Islet precursor cell (in vitro differentiated cells): ENCODE data around the gene SBF2.
"Not testable (repeated sequence)": the region's sequence is repeated elsewhere in the genome, so short reads cannot be mapped to it uniquely, and the experiment has no call there.

Experiments used
- DNase-seq: peaks from one replicate; pipeline ENCODE4 v3.0.0-alpha.2; 2018

Gene SBF2

DNA sequence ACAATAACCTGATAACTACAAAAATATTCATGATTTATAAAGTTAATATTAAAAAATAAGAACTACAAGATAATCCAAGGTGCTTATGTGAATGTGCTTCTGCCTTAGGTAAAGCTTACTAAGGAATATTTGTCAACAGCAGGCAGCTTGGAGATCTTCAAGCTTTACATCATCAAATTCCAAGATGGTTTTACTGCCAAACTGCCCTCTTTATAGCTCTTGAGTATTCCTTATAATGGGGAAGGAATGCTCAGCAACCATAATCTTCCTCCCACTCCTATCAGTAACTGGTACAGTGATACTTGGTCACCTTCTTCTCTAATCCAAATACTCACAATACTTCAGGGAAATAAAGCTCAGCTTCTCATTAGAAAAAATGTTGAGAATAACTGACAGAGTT is 30.1 kb downstream of the SBF2 start:
- no peak for DNase-seq

GRCh38 chr11:10261821-10262220 is 32.2 kb downstream of the SBF2 start:
- no peak for DNase-seq

DNA sequence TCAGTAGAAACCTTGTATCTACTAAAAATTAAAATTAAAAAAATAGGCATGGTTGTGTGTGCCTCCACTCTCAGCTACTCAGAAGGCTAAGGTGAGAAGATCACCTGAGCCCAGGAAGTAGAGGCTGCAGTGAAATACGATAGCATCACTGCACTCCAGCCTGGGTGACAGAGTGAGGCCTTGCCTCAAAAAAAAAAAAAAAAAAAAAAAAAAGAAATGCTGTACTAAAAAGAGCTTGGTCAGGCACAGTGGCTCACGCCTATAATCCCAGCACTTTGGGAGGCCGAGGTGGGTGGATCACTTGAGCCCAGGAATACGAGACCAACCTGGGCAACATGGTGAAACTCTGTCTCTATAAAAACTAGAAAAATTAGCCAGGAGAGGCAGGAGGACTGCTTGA is 36.5 kb downstream of the SBF2 start:
- no peak for DNase-seq

DNA sequence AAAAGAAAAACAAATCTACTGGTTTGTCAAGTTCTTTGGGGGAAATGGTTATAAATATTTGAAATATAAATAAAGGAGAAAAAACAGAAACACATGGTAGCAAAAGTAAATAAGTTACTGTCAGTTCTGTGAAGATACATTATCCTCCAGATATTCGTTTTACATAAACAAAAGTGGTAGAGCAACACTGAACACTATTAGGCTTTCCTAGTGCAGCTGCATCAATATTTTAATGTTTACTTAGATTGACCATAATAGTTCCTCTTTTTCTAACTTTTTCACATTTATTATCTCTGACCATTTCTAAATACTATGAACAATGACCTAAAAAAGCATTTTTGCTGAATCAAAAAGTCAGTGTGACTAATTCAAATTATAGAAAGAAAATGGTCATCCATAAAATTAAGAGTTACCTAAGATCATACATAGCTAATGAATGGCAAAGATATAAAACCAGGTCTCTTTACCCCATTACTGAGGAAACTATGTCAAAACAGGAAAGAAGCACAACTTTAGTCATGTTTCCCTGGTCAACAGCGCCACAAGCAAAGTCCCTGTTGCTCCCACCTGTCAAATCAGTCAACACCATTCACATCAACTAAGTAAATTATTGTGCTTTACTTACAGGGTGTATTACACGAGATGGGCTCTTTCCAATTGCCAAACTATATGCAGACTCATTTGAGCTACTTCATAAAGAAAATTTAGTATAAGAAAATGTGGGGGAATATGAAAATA is 38.5 kb downstream of the SBF2 start:
- no peak for DNase-seq

GRCh38 chr11:10249448-10250131 is 44.4 kb downstream of the SBF2 start:
- not testable (repeated sequence) for DNase-seq

DNA sequence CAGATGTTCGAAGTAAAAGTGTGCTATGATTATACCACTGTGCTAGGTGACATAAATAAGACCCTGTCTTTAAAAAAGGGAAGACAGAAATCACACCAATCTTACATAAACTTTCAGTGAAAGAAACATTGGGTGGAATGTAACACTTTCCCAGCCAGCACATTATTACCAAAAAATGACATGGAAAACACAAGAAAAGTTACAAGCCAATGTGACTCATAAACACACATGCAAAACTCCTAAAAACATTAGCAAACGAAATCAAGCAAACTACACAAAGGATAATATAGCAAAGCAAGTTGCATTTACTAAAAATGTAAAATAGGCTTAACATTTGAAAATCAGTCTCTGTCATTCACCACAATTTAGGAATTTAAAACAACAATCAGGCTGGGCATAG is 47.0 kb downstream of the SBF2 start:
- no peak for DNase-seq

- no peak for DNase-seq
Measured at GRCh38 chr11:10243896-10244575, 50.0 kb downstream of the SBF2 start.

- DNase-seq = peak; percentile 57
Measured at GRCh38 chr11:10236840-10237239, 57.2 kb downstream of the SBF2 start.

- peak; percentile 79 for DNase-seq
Measured at GRCh38 chr11:10233581-10233980, 60.4 kb downstream of the SBF2 start.

DNA sequence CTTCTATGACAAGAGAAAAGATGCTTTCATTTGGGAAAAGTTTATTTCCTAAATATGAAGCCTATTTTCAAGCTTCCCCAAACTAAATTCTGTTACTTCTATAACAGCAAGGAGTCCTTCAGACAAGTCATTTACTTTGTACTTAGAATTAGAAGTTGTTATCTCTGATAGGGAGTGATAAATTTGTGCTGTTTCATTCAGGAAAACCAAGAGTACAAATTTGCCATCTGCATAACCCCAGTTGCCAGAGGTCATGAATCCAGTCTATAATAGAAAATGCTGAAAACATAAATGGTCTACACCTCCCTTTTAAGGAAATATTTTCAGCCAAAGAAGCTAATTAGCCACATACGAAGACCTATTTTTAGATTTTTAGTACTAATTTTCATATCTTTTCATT is 61.3 kb downstream of the SBF2 start:
- no peak for DNase-seq

DNA sequence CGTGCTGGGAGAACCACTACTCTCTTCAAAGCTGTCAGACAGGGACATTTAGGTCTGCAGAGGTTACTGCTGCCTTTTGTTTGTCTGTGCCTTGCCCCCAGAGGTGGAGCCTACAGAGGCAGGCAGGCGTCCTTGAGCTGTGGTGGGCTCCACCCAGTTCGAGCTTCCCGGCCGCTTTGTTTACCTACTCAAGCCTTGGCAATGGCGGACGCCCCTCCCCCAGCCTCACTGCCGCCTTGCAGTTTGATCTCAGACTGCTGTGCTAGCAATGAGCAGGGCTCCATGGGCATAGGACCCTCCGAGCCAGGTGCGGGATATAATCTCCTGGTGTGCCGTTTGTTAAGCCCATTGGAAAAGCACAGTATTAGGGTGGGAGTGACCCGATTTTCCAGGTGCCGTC is 62.2 kb downstream of the SBF2 start:
- not testable (repeated sequence) for DNase-seq

DNA sequence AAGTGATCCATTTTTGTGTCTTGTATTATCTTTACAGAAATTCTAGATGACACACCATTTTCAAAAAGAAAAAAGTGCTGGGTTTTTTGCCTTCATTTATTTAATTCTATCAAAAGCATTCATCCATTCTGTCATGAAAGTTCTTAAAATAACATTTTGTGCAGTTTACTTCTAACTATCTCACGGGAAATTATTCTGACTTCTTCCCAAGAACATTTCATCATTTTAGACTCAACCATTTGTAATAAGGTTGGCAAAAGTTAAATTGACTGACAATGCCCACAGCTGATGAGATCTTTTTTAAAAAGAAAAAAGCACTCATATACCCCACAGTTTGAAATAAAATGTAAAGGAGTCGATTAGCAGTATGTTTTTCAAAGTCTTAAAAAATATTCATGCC is 68.5 kb downstream of the SBF2 start:
- DNase-seq = no peak

- no peak for DNase-seq
Measured at GRCh38 chr11:10222399-10222798, 71.6 kb downstream of the SBF2 start.

DNA sequence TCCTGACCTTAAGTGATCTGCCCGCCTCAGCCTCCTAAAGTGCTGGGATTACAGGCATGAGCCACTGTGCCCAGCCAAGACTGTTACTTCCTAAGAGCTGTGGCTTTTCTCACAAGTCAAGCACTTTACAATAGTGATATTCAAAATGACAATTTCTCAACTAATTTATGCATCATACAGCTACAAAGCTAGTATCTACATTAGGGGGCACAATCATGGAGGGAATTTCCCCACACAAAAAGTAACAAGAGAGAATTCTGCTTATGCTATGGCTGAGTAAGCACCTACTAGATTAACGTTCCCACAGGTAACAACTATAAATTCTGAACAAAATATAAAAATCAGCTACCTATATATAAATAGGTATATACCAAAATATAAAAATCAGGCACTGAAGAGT is 72.7 kb downstream of the SBF2 start:
- no peak for DNase-seq

DNA sequence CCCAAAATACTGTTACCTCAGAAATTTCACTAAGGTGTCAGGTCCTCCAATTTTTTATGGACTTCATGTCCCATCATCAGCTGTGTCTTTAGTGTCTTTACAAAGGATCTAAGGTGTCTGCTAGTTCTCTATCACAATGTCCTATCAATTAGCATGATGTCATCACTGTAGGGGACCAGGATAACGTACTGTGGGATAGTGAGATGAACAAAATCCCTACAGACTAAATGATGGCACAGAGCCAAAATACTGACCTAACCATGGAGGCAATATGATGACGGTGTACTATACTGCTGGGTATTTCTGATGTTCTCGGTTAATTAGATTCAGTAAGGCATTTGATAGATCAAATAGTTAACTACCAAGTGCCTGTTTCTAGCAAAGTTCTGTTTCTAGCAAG is 82.5 kb downstream of the SBF2 start:
- no peak for DNase-seq

GRCh38 chr11:10209326-10209725 is 84.7 kb downstream of the SBF2 start:
- no peak for DNase-seq

GRCh38 chr11:10208131-10208575 is 85.9 kb downstream of the SBF2 start:
- DNase-seq = no peak

DNA sequence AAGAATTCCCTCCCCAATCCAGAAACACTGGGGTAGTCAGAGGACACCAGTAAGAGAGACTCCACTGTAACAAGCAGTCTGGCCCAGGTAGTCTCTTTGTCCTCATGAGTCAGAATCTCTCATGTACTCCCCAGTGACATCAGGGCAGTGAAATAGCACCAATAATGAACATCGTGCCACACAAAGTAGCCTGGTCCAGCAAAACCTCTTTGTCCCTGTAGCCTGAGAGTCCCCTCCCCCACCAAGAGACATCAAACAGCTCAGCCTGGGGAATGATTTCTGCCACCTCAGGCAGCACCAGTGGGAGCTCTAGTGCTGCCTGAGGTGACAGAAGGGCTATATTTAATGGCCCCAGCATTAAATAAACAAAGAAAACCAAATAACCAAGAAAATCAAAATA is 88.1 kb downstream of the SBF2 start:
- peak; percentile 60 for DNase-seq

GRCh38 chr11:10204021-10204420 is 90.0 kb downstream of the SBF2 start:
- DNase-seq = no peak

DNA sequence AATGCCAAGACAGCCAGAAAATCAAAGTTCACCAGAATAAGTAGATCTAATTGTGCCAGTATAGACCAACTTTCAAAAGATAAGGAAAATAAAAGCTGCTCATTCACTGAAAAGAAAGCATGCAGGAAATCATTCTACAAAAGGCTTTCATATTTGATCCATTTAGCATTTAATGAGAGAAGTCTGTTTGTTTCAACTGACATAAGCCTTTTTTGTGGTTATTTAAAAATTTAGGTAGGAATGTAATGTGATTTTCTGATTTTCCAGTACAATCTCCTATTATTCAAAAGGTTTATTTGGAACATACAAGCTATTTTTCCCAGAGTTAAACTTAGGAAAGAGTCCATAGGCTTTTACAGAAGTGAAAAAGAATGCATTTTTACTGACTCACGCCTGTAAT is 92.7 kb downstream of the SBF2 start:
- DNase-seq = no peak

DNA sequence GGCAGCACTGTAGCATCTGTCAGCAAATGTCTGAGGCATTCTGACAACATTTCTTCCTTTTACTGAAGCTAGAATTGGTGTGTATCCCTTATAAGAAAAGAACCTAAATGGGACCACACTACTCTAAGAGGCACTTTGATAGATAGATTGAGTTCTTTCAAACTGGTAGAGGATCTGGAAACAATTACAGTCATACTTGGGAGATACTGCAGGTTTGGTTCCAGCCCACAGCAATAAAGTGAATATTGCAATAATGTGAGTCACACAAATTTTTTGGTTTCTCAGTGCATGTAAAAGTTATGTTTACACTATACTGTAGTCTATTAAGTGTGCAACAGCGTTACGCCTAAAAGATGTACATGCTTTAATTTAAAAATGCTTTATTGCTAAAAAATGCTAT is 96.9 kb downstream of the SBF2 start:
- no peak for DNase-seq

DNA sequence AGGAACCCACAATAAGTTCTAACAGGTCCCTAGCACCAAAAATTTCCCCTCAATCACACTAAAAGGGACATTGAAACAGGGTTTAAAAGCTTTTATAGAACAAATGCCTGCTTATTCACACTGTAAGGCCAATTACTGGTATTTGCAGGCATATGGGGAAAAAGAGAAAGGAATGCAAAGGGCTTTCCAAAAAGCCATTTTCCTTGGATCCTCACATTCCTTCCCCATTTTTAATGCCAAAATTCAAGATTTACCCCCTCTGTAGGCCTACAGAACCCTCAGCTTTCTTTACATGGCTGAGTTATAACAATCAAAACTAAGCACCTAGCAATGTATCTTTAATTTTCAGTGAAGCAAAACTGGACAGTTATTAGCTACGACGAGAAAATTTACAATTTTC is 102.0 kb downstream of the SBF2 start:
- no peak for DNase-seq

GRCh38 chr11:10181811-10182210 is 112.2 kb downstream of the SBF2 start:
- no peak for DNase-seq

GRCh38 chr11:10164621-10165020 is 129.4 kb downstream of the SBF2 start:
- DNase-seq = no peak
